K562 (cell line): Measurements from ENCODE around the gene MGA. TPM values are rescaled to one million over a fixed set of nuclear protein-coding genes. Genes with fewer than 3 reads are reported as not detected.
A peak's percentile ranks its signal among the peaks of the same experiment; 100 is the strongest.

Experiments used
- ATAC-seq: fragments of 200-7000 bp; cut with Tn5 transposase; 3 replicates; pipeline ENCODE4 v1.9.1; 2020; ENCODE audit warnings: moderate library complexity
- BruUV-seq: library from RNA; stranded (reverse); fragments of 400-500 nt; replicated peaks from 2 replicates; lab custom pipeline; 2021; lab: Mats Ljungman, UMichigan
- CTCF ChIA-PET: fragments of 300-600 bp; formaldehyde crosslinking; extraction: SDS; loops from one replicate; lab custom pipeline; 2021; ENCODE audit warnings: low intra/inter-chr PET ratio; lab: Yijun Ruan, JAX
- POLR2A ChIA-PET: fragments of 300-600, 350-650 bp; sonication (Branson Sonifier 250); formaldehyde crosslinking; extraction: SDS; loops from one replicate; lab custom pipeline; 2021; ENCODE audit warnings: antibody characterized with exemption, inconsistent platforms; lab: Yijun Ruan, JAX
- DNase-seq, 4 experiments: peaks; one replicate each; pipeline versions ENCODE4 v3.0.0 to v3.0.0-alpha.2; 2011 to 2018; ENCODE audit warnings: low spot score in 3 of 4, mixed read lengths in 3 of 4; ENCODE audit errors: extremely low read depth in 1 of 4
- FAIRE-seq: peaks from 2 replicates; lab custom pipeline; 2011; peaks lifted over from hg19 to GRCh38; lab: Jason Lieb, UNC
- H2AFZ ChIP-seq: 2 replicates; pipeline ENCODE4 v1.6.0; 2011; ENCODE audit warnings: low read depth, low read length, control low read depth, inconsistent platforms
- H3K27ac ChIP-seq: fragments of 200-600 bp; 3 replicates; pipeline ENCODE4 v1.8.0; 2011; ENCODE audit warnings: low read depth, mild to moderate bottlenecking, control low read depth, inconsistent platforms, low read length, moderate library complexity, mixed read lengths; ENCODE audit errors: extremely low read depth
- H3K27me3 ChIP-seq, 2 experiments: fragments of 300-600 bp in 1 of 2; 2 replicates in 1 of 2; 3 replicates in 1 of 2; pipeline versions ENCODE4 v1.6.0 to v1.8.0; 2011; ENCODE audit warnings: inconsistent platforms in 2 of 2, low read length in 2 of 2, mild to moderate bottlenecking in 1 of 2, mixed read lengths in 1 of 2, moderate library complexity in 1 of 2; ENCODE audit not compliant: control insufficient read depth in 2 of 2, insufficient read depth in 2 of 2
- H3K36me3 ChIP-seq: fragments of 300-600 bp; 3 replicates; pipeline ENCODE4 v1.8.0; 2011; ENCODE audit warnings: mild to moderate bottlenecking, low read length, inconsistent platforms; ENCODE audit not compliant: control insufficient read depth, insufficient read depth
- H3K4me1 ChIP-seq, 2 experiments: fragments of 200-600 bp in 1 of 2; replicated peaks in 1 of 2; 2 replicates in 1 of 2; 3 replicates in 1 of 2; pipeline versions ENCODE4 v1.5.1 to v1.8.0; 2011; ENCODE audit warnings: inconsistent platforms in 2 of 2, low read length in 2 of 2, mild to moderate bottlenecking in 1 of 2, mixed read lengths in 1 of 2, moderate library complexity in 1 of 2; ENCODE audit not compliant: control insufficient read depth in 2 of 2, insufficient read depth in 2 of 2
- H3K4me2 ChIP-seq: 2 replicates; pipeline ENCODE4 v1.6.1; 2011; ENCODE audit warnings: low read length, control low read depth, inconsistent platforms, mixed read lengths; ENCODE audit not compliant: insufficient read depth
- H3K4me3 ChIP-seq: fragments of 200-600 bp; sonication (generic), shearing (Covaris generic); 2 replicates; pipeline ENCODE4 v1.5.1; 2016; ENCODE audit warnings: control low read depth, inconsistent platforms
- H3K79me2 ChIP-seq: fragments of 200-600 bp; 3 replicates; pipeline ENCODE4 v1.8.0; 2011; ENCODE audit warnings: low read length, inconsistent platforms; ENCODE audit not compliant: control insufficient read depth, insufficient read depth
- H3K9ac ChIP-seq, 2 experiments: 2 replicates each; pipeline versions ENCODE4 v1.6.0 to v1.6.1; 2011; ENCODE audit warnings: low read depth in 2 of 2, low read length in 2 of 2, control low read depth in 1 of 2, inconsistent platforms in 1 of 2, mild to moderate bottlenecking in 1 of 2, mixed read lengths in 1 of 2; ENCODE audit not compliant: insufficient read depth in 1 of 2
- H3K9me1 ChIP-seq: one replicate; pipeline ENCODE4 v1.6.0; 2011; ENCODE audit warnings: inconsistent platforms, mild to moderate bottlenecking, low read length, moderate library complexity; ENCODE audit not compliant: control insufficient read depth, insufficient read depth
- H3K9me3 ChIP-seq: replicated peaks from 2 replicates; pipeline ENCODE4 v1.5.1; 2011; ENCODE audit warnings: low read depth, low read length, inconsistent platforms; ENCODE audit not compliant: control insufficient read depth, insufficient read depth
- H4K20me1 ChIP-seq: replicated peaks from 2 replicates; pipeline ENCODE4 v1.6.1; 2011; ENCODE audit warnings: low read length, inconsistent platforms, mixed read lengths; ENCODE audit not compliant: control insufficient read depth, insufficient read depth
- ID3 ChIP-seq, 2 experiments: fragments of 250-450 bp in 1 of 2; fragments of 450-650 bp in 1 of 2; sonication (Bioruptor Pico) in 1 of 2; IDR thresholded peaks; 2 replicates each; pipeline versions ENCODE4 v1.6.1 to v1.8.0; 2016 to 2021; ENCODE audit warnings: mild to moderate bottlenecking in 2 of 2, moderate library complexity in 2 of 2, missing compliant biosample characterization in 1 of 2, missing genetic modification characterization in 1 of 2
- IRF2 ChIP-seq: sonication (generic); formaldehyde crosslinking; IDR thresholded peaks from 2 replicates; pipeline ENCODE4 v1.8.1; 2022; ENCODE audit warnings: mild to moderate bottlenecking, missing genetic modification reagents
- KDM4B ChIP-seq, 2 experiments: fragments of 450-650 bp in 1 of 2; sonication (generic) in 1 of 2; IDR thresholded peaks; 2 replicates each; pipeline ENCODE4 v1.6.1; 2016 to 2017; ENCODE audit warnings: borderline replicate concordance in 2 of 2, antibody characterized with exemption in 1 of 2, low read depth in 1 of 2, mild to moderate bottlenecking in 1 of 2
- NEUROD1 ChIP-seq: fragments of 150-350 bp; IDR thresholded peaks from 2 replicates; pipeline ENCODE4 v1.6.1; 2014; ENCODE audit warnings: borderline replicate concordance, low read length, low read depth; ENCODE audit not compliant: partially characterized antibody
- SFPQ ChIP-seq: fragments of 200-400 bp; formaldehyde crosslinking; IDR thresholded peaks from 2 replicates; pipeline ENCODE4 v1.6.1; 2017; ENCODE audit warnings: mild to moderate bottlenecking, low read depth, low read length, moderate library complexity
- WGBS: fragments of 100-300 bp; shearing (Covaris generic); methylation state at CpG from one replicate; pipeline ENCODE4 v1.1.6; 2016; ENCODE audit warnings: low coverage, mixed read lengths; ENCODE audit not compliant: insufficient coverage; ENCODE audit errors: missing lambda C conversion rate; 5-methylcytosine and 5-hydroxymethylcytosine counted together
- in situ Hi-C: fragments of 300-500 bp; cut with MboI; formaldehyde crosslinking; loops from 4 replicates; pipeline ENCODE4 v1.15.0; 2018; ENCODE audit warnings: inconsistent platforms, mixed read lengths
- intact Hi-C: fragments of 100-400 bp; cut with micrococcal nuclease; formaldehyde crosslinking; loops from 2 replicates; pipeline ENCODE4 v1.14.2; 2022
- polyA plus RNA-seq, 8 experiments: library from polyadenylated mRNA; depleted of rRNA in 4 of 8; stranded (reverse) in 5 of 8; unstranded in 3 of 8; fragments of >200 nt; fragmentation: Nextera tagmentation in 2 of 8; fragmentation: Illumina TruSeq in 1 of 8; extraction: Ambion mirVana in 2 of 8; extraction: Trizol in 1 of 8; gene quantifications; 2 replicates each; pipeline versions ENCODE4 v1.2.1 to v1.2.3, GENCODE V29; 2011 to 2014; ENCODE audit warnings: inconsistent platforms in 1 of 8, missing spikeins in 1 of 8
- total RNA-seq, 7 experiments: library from RNA; depleted of rRNA in 6 of 7; stranded (reverse); fragments of >200 nt in 6 of 7; fragmentation: Illumina TruSeq in 2 of 7; extraction: Trizol in 2 of 7; gene quantifications; 2 replicates each; pipeline versions ENCODE4 v1.2.1 to v1.2.3, GENCODE V29; 2011 to 2021; ENCODE audit warnings: low replicate concordance in 1 of 7

Gene MGA
- total and polyA plus RNA-seq, 9 of the 15 experiments (the other 6 are each of a cell fraction or from before 2014, with no cell fraction given): 4.7 to 56.1 (median 21.1) TPM

GRCh38 chr15:41656188-41656587 is 4.0 kb upstream of the MGA start:
- ATAC-seq (no peak), DNase-seq (no peak), FAIRE-seq (no peak)
- Histone ChIP-seq H3K4me2 (no peak overlapping the region), H3K9me3 (no peaks in the 10 kb centered on the region; the same call in 1 of the 2 replicates), H3K9ac (no peak overlapping the region), H3K4me1 (peaks cover 15% of the 10 kb centered on the region in 2 experiments), H3K27ac (no peak overlapping the region), H3K9me1 (no peaks in the 10 kb centered on the region), H3K27me3 (no peaks in the 10 kb centered on the region), H2AFZ (no peak overlapping the region), H4K20me1 (no peaks in the 10 kb centered on the region), H3K79me2 (peaks cover 6% of the 10 kb centered on the region), H3K36me3 (no peaks in the 10 kb centered on the region), H3K4me3 (no peak overlapping the region)
- in situ Hi-C loops (no loop called here), intact Hi-C loops (no loop called here)
- TF ChIP-seq SFPQ (no peak), IRF2 (no peak), NEUROD1 (peak; percentile 60), ID3 (CRISPR knock-in tag; IDR thresholded peaks at IDR 0.05) (no peak), ID3 (tag; IDR thresholded peaks at IDR 0.05) (no peak), KDM4B (IDR thresholded peaks at IDR 0.05; ENCODE audit: borderline replicate concordance in 2 of 2, low read depth in 1 of 2) (no peak)
- POLR2A ChIA-PET: interaction anchor here (1.1 kb wide), 1 partner anchor 88 kb away, joined by 3 read pairs; no protein-coding TSS in a partner anchor
- no TSS peak for BruUV-seq
- CTCF ChIA-PET: no interaction called here
- WGBS: 29% methylated on average over 2 of the region's 2 CpGs
